ENCODE results near the gene CFAP251. TPM values are rescaled to one million over a fixed set of nuclear protein-coding genes. Genes with fewer than 3 reads are reported as not detected.
"Not testable (repeated sequence)": the region's sequence is repeated elsewhere in the genome, so short reads cannot be mapped to it uniquely, and the experiment has no call there.

Gene CFAP251
- total RNA-seq, 1 donor from 2014 or later, result 2.0 TPM

DNA sequence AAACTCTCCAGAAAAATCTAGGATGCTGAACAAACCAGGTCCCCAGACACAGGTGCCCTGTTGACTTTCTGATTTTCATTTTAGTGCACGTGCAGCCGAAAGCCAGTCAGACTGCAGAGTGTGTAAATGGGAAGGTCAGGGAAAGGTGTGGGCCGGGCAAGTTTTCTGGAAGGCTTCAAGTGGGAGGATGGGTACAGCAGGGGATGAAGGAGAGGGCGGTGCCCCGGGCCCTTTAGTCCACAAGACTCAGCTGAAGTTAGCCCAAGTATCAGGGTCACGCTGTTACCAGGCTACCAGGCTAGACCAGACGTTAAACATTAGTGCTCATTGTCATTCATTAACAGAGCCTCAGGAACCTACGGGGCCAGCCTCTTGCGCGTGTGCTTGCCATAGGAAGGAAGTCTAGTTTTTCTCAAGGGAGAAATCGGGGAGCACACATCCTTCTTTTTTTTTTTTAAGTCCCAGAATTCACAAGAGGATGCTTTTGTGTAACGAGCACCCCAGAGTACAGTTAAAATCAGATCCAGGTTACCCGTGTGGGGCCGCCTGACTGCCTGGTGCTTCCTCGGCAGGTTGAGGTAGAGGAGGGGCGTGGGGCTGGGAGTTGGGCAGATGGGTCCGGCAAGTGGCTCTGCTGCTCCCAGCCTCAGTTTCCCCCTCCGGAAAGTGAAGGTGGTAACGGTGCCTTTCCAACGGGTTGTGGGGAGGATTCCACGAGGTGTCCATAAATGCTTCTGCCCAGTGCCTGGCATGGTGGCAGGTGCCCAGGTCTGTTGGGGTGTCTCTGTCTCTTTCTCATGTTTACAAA lies 122.4 kb downstream of the CFAP251 start:
- peaks cover 7% of the 10 kb centered on the region for H3K36me3 Mint-ChIP-seq (ENCODE audit: low read depth)
- no peaks in the 10 kb centered on the region for H3K27me3 Mint-ChIP-seq (ENCODE audit: low read depth)
- no peaks in the 10 kb centered on the region for H3K9me3 Mint-ChIP-seq
- no peak overlapping the region for H3K4me3 Mint-ChIP-seq
- no peaks in the 10 kb centered on the region for H3K4me1 Mint-ChIP-seq
- peak overlapping the region; percentile 12 for H3K27ac Mint-ChIP-seq (ENCODE audit: unreplicated experiment)
- no peak for DNase-seq (ENCODE audit: low read depth, low spot score)
- TF ChIP-seq CTCF (conservative IDR thresholded peaks at IDR 0.05), result no peak

GRCh38 chr12:122041458-122041857 lies 123.1 kb downstream of the CFAP251 start:
- not testable (repeated sequence) for H3K27ac Mint-ChIP-seq (ENCODE audit: unreplicated experiment); H3K27me3 Mint-ChIP-seq (ENCODE audit: low read depth); H3K36me3 Mint-ChIP-seq (ENCODE audit: low read depth); H3K4me3 Mint-ChIP-seq; H3K9me3 Mint-ChIP-seq; H3K4me1 Mint-ChIP-seq; DNase-seq (ENCODE audit: low read depth, low spot score)

DNA sequence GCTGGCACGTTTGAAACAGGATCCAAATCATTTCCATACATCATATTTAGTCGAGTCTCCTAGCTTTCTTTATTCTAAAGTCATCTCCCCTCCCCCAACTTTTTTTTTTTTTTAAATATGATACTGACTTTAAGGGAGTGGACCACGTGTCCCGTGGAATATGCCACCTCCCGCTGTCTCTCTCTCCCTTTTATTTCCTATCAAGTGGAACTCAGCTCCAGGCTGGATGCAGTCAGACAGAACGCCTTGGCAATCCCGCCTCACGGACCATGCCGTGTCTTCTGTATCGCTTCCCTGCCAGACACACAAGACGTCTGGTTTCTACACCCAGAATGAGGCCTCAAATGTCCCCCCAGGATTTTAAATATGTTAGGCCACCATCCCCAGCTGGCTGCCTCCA lies 124.5 kb downstream of the CFAP251 start:
- no peak for DNase-seq (ENCODE audit: low read depth, low spot score)
- Mint-ChIP-seq H3K4me1 (no peaks in the 10 kb centered on the region), H3K27ac (ENCODE audit: unreplicated experiment) (no peak overlapping the region), H3K27me3 (ENCODE audit: low read depth) (no peaks in the 10 kb centered on the region), H3K9me3 (no peaks in the 10 kb centered on the region), H3K36me3 (ENCODE audit: low read depth) (peaks cover 7% of the 10 kb centered on the region), H3K4me3 (no peak overlapping the region)
- no peak for TF ChIP-seq CTCF (conservative IDR thresholded peaks at IDR 0.05)

DNA sequence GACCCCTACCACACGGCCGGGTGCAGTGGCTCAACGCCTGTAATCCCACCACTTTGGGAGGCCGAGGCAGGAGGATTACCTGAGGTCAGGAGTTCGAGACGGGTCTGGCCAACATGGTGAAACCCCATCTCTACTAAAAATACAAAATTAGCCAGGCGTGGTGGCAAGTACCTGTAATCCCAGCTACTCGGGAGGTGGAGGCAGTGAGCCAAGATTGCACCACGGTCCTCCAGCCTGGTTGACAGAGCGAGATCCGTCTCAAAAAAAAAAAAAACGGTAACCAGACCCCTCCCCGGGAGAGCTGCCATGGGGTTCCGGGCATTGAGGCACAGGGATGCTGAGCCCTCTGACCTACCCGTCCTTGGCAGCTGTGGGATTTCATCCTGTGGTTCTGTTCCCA lies 125.1 kb downstream of the CFAP251 start:
- Mint-ChIP-seq H3K36me3 (ENCODE audit: low read depth) (peaks cover 7% of the 10 kb centered on the region), H3K9me3 (no peaks in the 10 kb centered on the region), H3K27me3 (ENCODE audit: low read depth) (no peaks in the 10 kb centered on the region), H3K4me1 (no peaks in the 10 kb centered on the region), H3K4me3 (no peak overlapping the region), H3K27ac (ENCODE audit: unreplicated experiment) (no peak overlapping the region)
- DNase-seq (ENCODE audit: low read depth, low spot score), result no peak
- TF ChIP-seq CTCF (conservative IDR thresholded peaks at IDR 0.05), result no peak

GRCh38 chr12:122045262-122045661 lies 126.9 kb downstream of the CFAP251 start:
- Mint-ChIP-seq H3K4me1 (no peaks in the 10 kb centered on the region), H3K27ac (ENCODE audit: unreplicated experiment) (no peak overlapping the region), H3K27me3 (ENCODE audit: low read depth) (no peaks in the 10 kb centered on the region), H3K9me3 (no peaks in the 10 kb centered on the region), H3K4me3 (no peak overlapping the region), H3K36me3 (ENCODE audit: low read depth) (peaks cover 7% of the 10 kb centered on the region)
- DNase-seq (ENCODE audit: low read depth, low spot score), result no peak
- TF ChIP-seq CTCF (conservative IDR thresholded peaks at IDR 0.05), result no peak

DNA sequence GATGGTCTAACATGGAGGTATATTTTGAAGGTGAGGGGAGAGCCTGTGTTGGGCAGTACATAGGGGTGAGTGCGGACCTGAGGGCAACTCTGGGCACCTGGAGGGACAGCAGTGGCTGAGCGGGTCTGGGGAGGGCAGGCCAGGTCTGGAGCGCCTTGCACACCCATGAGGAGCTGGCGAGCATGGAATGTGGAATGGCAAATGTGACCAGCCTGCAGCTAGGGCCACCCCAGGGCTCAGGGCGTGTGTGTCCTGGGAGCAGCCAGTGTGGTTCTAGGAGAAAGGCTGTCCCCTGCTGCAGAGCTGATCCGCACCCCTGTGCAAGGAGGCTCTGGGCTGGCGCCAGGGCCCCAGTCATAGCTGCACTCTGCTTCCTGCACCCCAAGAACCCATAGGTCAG lies 127.8 kb downstream of the CFAP251 start:
- H3K9me3 Mint-ChIP-seq, result no peaks in the 10 kb centered on the region
- no peak for DNase-seq (ENCODE audit: low read depth, low spot score)
- peaks cover 7% of the 10 kb centered on the region for H3K36me3 Mint-ChIP-seq (ENCODE audit: low read depth)
- H3K4me1 Mint-ChIP-seq, result no peaks in the 10 kb centered on the region
- no peak for TF ChIP-seq CTCF (conservative IDR thresholded peaks at IDR 0.05)
- H3K4me3 Mint-ChIP-seq, result no peak overlapping the region
- no peaks in the 10 kb centered on the region for H3K27me3 Mint-ChIP-seq (ENCODE audit: low read depth)
- H3K27ac Mint-ChIP-seq (ENCODE audit: unreplicated experiment), result no peak overlapping the region

All from neural crest cell (in vitro differentiated cells).